A172 (cell line): ENCODE results near the gene EXOC6B. TPM values are rescaled to one million over a fixed set of nuclear protein-coding genes. Genes with fewer than 3 reads are reported as not detected.

Experiments
- DNase-seq: peaks from one replicate; pipeline ENCODE4 v3.0.0-alpha.2; 2015; ENCODE audit warnings: low spot score
- total RNA-seq: library from RNA; depleted of rRNA; stranded (reverse); fragments of >200 nt; shearing (Covaris generic); gene quantifications from 2 replicates; pipeline ENCODE4 v1.2.3, GENCODE V29; 2014; rRNA removed

EXOC6B gene
- 26.1 and 34.4 TPM in 2 replicates for total RNA-seq

DNA sequence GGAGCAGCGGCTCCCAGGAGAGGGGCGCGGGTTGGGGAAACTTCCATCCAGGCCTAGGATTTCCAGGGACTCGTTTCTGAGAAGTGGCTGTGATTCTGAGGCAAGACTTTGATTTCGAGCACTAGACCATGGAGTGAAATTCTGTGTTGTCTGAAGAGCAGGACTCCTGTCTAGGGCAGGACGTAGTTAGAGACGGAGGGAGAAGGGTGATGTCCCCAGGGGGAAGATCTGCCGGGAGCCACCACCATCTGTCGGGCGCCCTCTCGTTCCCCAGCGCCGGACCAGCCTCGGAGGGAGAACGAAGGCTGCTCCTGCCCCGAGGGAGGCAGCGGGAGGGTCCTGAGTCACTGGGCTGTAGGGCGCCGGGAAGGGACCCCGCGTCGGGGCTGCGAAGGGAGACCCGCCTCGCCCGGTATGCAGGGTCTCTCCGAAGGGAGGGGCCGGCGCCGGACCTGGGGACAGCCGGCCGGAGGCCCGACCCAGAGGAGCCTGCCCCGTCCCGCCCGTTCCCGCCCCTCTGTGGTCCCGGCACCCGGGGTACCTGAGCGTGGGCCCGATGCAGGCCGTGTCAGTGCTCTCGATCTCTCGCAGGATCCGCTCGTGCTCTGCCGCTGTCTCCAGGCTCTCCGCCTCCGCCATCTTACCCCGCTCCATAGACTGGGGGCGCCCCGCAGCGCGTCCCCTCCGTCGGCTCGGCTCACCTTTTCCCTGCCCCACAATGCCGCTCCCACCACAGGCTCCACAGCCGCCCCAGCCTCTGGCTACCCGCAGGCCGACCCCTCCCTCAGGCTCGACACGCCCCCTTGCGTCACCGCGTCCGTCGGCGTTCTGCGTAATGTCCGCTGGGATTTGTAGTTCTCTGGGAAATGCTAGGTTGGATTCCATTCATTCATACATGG, at the start of gene EXOC6B:
Gene EXOC6B, minus strand, starts transcription at position 777 of the 899 bp plus-strand sequence.
- peak; percentile 85 for DNase-seq

DNA sequence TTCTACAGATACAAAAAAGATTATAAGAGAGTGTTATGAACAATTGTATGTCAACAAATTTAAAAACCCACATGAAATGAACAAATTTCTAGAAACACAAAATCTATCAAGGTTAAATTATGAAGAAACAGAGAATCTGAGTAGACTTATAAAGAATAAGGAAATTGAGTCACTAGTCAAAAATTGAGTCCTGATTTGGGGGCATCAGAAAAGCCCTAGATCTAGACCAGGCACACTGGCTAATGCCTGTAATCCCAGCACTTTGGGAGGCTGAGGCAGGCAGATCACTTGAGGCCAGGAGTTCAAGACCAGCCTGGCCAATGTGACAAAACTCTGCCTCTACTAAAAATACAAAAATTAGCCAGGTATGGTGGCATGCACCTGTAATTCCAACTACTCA, 46.0 kb upstream of the EXOC6B start:
- DNase-seq, result no peak

DNA sequence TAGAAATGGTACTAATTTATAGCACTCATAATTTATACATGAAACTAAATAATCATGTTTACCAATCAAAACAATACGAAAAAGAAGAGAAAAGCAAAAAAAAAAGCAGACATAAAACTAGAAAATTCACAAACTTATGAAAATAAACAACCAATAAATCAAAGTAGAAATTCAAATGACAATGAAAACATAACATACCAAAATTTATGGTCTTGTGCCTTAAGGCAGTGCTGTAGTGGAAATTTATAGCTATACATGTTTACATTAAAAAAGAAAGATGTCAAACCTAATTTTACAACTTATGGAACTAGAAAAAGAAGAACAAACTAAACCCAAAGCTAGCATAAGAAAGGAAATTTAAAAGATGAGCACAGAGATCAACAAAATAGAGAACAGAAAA, 45.2 kb upstream of the EXOC6B start:
- no peak for DNase-seq

DNA sequence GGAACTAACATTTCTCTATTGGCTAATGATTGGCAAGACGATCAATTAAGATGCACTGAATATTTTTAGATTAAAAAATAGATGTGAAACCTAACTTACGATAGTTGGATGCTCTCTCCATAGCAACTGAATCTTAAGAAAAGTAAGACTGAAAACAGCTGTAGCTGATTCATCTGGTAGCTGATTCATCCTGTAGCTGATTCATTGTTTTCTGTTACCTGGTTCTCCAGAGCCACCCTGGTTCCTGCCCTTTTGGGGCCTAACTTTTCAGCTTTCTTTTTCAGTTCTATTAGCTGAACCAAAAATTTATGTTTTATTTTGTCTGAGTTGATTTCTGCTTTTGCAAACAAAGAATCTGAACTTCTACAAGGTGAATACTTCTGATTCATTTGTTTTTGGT, 38.7 kb upstream of the EXOC6B start:
- peak; percentile 80 for DNase-seq

DNA sequence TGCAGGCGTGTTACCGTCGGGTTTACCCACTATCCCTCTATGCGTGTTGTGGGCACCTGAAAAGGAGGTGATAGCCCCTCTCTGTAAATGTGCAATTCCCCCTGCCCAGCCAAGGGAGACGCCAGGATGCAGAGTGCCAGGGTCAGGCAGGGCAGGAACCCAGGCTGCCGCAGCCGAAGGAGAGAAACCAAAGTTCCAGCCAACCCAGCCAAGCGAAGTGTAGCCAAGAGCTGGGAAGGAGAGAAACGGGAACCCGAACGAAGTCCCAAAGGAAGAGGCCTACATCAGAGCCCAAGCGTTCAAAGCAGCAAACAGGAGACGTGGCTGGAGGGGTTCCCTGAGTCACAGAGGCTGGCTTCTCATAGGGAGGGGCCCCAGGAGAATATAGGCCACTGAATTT, 37.2 kb upstream of the EXOC6B start:
- DNase-seq, result no peak

DNA sequence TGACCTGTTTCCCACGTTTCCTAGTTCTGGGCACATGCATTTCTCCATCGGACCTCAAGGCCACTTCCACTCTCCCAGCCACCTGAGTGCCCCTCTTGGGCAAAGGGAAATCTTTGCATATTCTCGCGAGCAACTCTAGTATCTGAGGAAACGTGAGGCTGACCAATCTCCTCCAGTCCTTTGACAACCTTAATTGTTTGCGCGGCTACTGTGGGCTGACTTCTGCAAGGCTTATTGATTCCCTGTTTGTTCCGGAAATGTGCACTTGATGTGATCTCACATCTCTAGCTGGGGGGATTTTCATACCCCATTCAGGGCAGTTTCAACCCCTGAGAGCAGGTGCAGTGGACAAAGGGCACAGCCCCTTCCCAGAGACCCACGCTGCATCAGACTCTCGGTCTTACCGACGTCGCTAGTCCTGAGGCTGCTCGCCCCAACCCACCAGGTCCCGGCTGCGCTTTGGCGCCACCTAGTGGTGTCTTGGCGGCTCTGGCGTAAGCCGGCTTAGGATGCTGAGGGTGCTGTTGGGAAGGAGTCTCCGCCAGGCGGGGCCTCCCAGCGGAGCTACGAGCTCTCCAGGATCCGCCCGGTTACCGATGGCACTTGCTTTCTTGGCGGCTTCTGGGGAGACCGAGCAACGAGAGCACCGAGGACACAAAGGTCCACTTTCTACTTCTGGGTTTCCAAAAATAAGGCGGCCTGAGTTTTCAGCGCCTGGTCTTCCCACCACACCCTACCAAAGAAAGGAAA, 36.6 kb upstream of the EXOC6B start:
- DNase-seq, result peak; percentile 85

DNA sequence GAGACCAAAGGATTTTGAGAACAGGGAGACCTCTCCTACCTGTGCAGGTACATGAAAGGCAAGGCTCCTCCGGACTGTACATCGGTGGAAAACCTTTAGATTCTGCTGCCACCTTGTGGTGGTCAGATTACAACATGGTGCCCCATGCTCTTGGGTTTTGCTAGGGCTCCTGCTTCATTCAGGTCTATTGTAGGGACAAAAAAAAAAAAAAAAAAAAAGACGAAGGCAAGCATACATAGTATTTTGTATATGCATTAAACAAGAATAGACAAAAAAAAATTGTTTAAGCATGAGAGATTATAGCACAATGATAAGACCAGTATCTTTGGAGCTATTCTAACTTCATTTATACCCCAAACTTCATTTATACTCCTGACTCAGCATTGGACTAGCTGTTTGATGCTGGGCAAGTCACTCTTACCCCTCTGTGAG, 34.0 kb upstream of the EXOC6B start:
- DNase-seq, result peak; percentile 75

DNA sequence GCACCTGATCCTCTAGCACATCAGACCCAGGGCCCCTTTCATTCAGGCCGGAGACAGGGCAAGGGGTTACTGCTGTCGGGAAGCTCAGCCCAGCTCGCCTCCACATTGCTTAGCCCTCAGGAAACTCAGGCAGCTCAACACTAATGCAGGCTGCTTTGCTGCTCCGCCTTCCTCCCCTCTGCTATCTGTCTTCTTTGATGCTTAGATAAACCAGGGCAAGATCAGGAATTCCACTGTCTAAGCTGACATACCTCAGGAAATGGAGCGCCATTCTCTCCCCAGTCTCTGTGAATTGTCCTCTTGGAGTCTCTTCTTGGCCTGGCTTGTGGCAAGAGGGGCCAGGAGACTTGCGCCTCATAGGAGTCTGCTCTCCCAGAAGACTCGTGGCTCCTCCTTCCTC, 25.5 kb upstream of the EXOC6B start:
- no peak for DNase-seq

DNA sequence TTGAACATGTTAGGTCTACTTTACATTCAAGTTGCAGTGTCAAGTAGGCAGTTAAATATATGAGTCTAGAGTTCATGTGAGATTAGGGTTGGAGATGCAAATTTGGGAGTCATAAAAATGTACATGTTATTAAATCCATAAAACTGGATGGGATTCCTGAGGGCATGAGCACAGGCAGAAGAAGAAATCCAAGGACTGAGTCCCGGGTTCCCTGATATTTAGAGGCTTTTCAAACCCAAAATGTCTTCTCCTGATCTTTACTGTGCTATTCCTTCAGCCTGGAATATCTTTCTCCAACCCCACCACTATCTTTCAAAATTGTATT, 23.3 kb upstream of the EXOC6B start:
- no peak for DNase-seq

DNA sequence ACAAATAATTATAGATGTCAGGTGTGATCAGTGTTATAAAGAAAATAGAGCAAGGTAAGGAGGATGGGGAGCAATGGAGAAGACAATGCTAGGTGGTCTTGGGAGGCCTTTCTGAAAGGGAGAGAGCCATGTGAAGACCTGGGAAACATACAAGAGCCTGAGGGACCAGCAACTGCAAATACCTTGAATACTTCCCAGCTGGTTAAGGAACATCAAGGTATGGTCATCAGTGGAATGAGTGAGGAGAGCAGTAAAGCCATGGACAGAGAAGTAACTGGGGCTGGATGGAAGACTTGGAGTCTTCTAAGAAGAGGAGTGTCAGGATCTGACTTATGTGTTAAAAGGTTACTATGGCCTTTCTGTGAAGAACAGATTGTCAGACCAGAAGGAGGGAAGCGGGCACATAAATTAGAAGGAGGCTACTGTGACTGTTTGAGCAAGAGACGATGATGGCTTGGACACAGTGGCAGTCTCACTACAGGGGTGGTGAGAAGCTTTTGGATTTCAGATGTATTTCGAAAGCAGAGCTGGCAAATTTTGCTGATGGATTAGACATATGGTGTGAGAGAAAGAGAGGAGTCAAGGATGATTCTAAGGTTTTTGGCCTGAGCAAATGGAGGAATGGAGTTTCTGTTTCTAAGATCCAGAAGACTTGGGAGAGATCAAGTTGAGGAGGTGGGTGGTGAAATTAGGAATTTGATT, 22.8 kb upstream of the EXOC6B start:
- no peak for DNase-seq

DNA sequence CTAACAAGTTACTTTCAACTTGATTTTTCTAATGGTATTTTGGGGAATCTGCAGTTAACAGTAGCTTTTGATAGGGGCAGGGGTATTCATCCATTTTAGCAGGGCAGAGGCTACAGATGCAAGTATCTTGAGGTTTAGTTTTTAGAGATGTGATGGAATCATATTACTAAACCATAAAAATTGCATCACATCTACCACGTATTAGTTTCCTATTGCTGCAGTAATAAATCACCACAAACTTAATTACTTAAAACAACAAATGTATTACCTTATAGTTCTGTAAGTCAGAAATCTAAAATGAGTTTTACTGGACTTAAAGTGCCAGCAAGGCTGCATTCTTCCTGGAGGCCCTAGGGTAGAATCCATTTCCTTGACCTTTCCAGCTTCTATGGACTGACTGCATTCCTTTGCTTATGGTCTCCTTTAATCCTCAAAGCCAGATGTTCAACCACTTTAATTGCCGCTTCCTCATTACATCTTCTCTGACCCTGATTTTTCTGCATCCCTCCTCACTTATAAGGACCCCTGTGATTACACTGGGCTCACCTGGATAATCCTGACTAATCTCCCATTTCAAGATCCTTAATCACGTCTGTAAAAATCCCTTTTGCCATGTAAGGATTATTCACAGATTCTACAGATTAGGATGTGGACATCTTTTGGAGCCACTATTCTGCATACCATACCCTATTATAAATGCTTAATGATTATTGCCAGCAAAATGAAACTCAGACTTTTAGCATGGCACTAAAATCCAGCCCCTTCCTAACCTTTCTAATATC, 21.9 kb upstream of the EXOC6B start:
- no peak for DNase-seq

DNA sequence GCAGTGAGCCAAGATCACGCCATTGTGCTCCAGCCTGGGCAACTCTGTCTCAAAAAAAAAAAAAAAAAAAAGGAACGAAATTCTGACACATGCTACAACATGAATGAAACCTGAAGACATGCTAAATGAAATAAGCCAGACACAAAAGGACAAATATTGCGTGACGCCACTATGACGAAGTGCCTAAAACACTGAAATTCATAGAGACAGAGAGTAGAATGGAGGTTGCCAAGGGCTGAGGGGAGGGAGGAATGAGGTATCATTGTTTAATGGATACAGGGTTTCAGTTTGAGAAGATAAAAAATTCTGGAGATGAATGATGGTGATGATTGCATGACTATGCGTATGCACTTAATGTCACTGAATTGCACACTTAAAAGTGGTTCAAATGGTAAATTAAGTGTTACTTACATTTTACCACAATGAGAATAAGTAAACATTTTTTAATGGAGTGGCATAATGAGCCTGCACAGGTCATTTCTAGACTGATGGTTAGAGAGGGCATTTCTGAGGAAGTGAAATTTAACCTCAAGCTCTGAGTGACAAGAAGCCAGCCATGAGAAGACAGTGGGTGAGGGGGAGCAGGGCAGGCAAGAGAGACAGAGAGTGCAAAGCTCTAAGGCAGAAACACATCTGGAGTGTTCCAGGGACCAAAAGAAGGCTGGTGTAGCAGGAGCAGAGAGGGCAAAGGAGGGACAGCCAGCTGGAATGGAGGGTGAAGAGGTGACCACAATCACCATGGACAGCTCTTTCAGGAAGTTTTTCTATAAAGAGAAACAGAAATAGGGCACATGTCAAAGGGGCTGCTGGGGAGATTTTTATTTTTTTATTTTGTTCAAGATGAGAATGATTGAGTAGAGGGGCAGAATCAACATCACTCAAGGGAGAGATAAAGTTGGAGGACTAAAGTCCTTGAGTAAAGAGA, 20.6 kb upstream of the EXOC6B start:
- DNase-seq, result no peak

DNA sequence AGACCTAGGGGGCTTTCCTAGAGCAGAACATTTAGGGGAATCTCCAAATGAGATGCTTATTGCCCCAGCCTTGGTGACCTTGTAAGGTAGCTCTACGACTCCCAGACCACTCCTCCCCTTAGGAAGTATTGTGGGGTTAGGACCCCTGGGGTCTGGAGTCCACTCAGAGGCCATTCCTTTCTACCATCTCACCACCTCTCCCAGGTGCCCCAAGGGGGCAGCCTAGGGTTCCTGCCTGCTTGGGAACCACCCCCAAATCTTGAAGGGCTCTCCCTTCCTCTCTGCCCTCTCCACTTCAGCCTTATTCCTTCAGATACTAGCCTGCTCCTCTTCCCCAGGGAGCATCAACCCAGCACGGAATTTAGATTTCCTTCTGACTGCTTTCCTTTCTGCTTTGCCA, 17.5 kb upstream of the EXOC6B start:
- no peak for DNase-seq

DNA sequence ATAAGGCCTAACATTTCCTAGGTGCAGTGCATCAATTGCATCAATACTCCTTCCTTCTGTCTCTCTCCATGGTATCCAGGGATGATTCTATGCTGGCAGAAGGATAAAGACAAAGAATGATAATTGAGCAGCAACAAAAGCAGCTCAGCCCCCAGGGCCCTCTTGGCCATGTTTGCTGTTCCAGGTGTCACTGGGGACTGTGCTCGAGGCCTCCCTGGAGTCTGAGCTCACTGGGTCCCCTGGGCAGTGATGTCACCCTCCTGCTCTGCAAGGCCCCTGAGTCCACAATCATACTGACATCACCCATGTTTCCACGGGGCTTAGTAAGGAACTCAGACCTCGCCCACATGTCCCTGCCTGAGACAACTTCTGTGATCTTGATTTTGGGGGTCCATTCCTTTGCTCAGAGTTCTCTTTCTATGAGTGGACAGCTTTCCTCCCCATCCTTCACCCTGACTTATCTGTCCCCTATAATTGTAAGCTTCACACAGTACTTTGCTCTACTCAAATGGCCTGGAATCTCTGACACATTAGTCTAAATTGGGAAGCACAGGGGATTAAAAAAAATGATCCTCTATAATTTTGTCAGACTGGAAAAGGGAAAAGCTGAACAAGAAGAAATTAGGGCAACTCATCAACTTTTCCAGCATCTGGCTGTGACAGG, 15.8 kb upstream of the EXOC6B start:
- no peak for DNase-seq

DNA sequence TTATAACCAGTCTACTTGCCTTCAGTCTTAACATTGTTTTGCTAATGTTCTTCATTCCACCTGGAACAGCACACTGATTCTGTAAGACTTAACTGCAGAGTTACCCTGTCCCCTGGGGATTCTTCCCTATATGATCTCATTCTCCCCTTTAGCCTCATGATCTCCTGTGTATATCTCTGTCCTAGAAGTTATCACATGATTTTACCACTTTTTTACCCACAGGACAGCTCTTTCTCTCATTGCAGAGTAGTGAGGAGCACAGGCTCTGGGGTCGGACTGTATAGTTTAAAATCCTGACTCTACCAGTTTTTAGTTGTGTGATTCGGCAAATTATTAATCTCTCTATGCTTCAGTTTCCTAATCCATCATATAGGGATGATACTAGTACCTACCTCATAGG, 14.2 kb upstream of the EXOC6B start:
- no peak for DNase-seq

DNA sequence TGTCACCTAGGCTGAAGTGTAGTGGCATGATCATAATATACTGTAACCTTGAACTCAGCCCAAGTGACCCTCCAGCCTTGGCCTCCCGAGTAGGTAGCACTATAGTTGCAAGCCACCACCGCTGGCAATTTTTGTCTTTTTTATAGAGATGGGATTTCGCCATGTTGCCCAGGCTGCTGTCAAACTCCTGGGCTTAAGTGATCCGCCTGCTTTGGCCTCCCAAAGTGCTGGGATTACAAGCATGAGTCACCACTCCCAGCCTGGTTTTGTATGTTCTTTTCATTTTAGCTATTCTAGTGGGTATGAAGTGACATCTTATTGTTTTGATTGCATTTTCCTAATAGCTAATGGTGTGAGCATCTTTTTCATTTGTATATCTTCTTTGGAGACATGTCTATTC, 11.3 kb upstream of the EXOC6B start:
- peak; percentile 39 for DNase-seq

DNA sequence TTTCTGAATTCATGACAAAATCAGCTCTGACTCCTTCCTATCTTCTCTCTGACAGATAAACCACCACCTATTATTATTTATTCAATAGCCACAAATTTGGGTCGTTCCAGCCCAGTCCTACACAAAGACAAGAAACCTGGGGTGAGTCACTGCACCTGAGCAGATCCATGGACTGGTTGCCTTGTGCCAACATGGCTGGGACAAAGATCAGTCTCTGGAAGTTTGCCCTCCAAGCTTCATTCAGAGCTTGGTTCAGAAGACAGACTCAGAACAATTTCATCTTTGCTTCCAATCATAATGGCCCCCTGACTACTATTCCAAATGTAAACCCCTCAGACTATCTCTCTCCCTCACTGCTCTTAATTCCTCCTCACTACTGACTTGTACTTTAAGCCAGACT, 9.6 kb upstream of the EXOC6B start:
- DNase-seq, result no peak

DNA sequence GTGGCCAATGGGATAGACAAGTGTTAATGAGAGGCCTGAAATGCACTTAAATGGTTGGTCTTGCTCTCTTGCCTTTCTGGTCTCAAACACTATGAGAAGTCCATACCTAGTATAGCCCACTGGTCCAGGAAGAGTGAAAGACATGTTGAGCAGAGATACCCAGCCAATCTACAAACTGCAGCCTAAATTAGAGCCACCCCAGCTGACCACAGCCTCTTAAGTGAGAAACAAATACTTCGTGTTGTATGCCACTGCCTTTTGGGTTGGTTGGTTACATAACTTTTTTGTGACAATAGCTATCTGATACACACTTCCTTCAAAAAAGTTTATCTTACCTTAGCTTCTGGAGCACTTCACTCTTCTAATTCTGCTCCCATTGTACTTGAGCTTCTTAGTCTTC, 8.8 kb upstream of the EXOC6B start:
- DNase-seq, result no peak

DNA sequence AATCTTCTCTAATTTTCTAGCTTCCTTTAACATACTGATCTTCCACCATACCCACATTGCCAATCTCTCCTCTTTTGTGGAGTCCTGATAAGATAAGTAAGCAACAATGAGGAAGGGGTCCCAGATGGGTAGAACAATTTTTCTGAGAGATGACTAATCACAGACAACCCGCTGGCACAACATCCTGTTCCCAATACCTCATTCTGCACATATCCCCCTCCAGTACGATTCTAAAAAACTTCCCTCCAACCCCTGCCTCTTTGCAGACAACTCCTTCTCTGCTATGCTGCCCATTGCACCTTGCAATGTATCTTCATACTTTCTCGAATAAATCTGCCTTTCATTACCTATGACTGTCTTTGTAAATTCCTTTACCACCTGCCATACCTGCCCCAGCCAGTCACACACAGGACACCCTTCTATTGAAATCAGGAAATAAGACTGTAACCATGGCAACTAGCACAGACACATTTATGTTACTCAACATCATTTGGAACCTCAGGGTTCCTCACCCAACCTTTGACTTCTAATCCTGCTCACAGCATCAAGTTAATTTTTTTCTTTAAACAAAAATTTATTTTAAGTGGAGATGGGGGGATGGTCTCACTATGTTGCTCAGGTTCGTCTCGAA, 7.4 kb upstream of the EXOC6B start:
- DNase-seq, result peak; percentile 55

DNA sequence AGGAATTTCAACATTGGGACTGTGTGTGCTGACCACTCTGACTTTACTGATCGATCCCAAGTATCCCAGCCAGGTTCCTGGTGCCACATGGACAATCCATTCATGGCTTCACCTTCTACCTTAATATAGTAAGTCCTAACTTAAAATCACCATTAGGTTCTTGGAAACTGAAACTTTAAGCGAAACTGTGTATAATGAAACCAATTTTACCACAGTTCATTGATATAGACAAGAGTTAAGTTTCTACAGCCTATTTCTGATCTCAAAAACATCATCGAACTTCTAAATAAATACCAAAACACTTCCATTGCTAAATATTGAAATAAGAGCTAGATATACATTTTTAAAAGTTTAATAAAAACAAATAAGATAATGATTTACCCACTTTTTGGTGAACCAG, 4.4 kb upstream of the EXOC6B start:
- DNase-seq, result no peak
